Fibroblast of peridontal ligament (primary cell): ENCODE data around the gene FBLN2.

Experiments
- DNase-seq: peaks from one replicate; pipeline ENCODE4 v3.0.0-alpha.2; 2010; ENCODE audit errors: extremely low read depth

FBLN2 gene

GRCh38 chr3:13600950-13601691, 52.2 kb downstream of the FBLN2 start:
- DNase-seq: peak; percentile 9

GRCh38 chr3:13601692-13602080, 52.8 kb downstream of the FBLN2 start:
- DNase-seq: no peak

GRCh38 chr3:13605555-13605954, 56.6 kb downstream of the FBLN2 start:
- no peak for DNase-seq

GRCh38 chr3:13607821-13608597, 59.1 kb downstream of the FBLN2 start:
- no peak for DNase-seq

- DNase-seq: no peak
Observed at GRCh38 chr3:13608969-13609725, 60.2 kb downstream of the FBLN2 start.

GRCh38 chr3:13610006-13610570, 61.2 kb downstream of the FBLN2 start:
- DNase-seq: no peak

- DNase-seq: no peak
Observed at GRCh38 chr3:13611221-13611620, 62.3 kb downstream of the FBLN2 start.

- peak; percentile 13 for DNase-seq
Observed at GRCh38 chr3:13612829-13613228, 63.9 kb downstream of the FBLN2 start.

GRCh38 chr3:13613343-13614190, 64.6 kb downstream of the FBLN2 start:
- no peak for DNase-seq

GRCh38 chr3:13614607-13615006, 65.7 kb downstream of the FBLN2 start:
- DNase-seq: no peak

- no peak for DNase-seq
Observed at GRCh38 chr3:13615019-13615528, 66.1 kb downstream of the FBLN2 start.

- DNase-seq: no peak
Observed at GRCh38 chr3:13616359-13616758, 67.4 kb downstream of the FBLN2 start.

- DNase-seq: no peak
Observed at GRCh38 chr3:13617097-13617738, 68.3 kb downstream of the FBLN2 start.

GRCh38 chr3:13617981-13618380, 69.1 kb downstream of the FBLN2 start:
- DNase-seq: no peak

- no peak for DNase-seq
Observed at GRCh38 chr3:13618836-13619235, 69.9 kb downstream of the FBLN2 start.

GRCh38 chr3:13619661-13620230, 70.8 kb downstream of the FBLN2 start:
- no peak for DNase-seq

- no peak for DNase-seq
Observed at GRCh38 chr3:13620281-13620680, 71.4 kb downstream of the FBLN2 start.

- DNase-seq: no peak
Observed at GRCh38 chr3:13620776-13621365, 71.9 kb downstream of the FBLN2 start.

GRCh38 chr3:13621381-13622221, 72.7 kb downstream of the FBLN2 start:
- no peak for DNase-seq
